OCI-LY7 (cell line): Measurements from ENCODE around the gene CXCL13. TPM values are rescaled to one million over a fixed set of nuclear protein-coding genes. Genes with fewer than 3 reads are reported as not detected.

Experiments used
- BruUV-seq: library from RNA; stranded (reverse); fragments of 400-500 nt; replicated peaks from 2 replicates; lab custom pipeline; 2021; lab: Mats Ljungman, UMichigan
- CTCF ChIA-PET: fragments of 300-600 bp; sonication (Branson Sonifier 250); formaldehyde crosslinking; loops from one replicate; lab custom pipeline; 2022; ENCODE audit warnings: antibody characterized with exemption; ENCODE audit not compliant: unreplicated experiment; lab: Charles Lee
- POLR2A ChIA-PET: fragments of 300-600 bp; sonication (Branson Sonifier 250); formaldehyde crosslinking; loops from one replicate; lab custom pipeline; 2022; ENCODE audit warnings: antibody characterized with exemption; lab: Charles Lee
- DNase-seq: peaks from one replicate; pipeline ENCODE4 v3.0.0-alpha.2; 2015; ENCODE audit warnings: low spot score
- H2AFZ ChIP-seq: fragments of 200-600 bp; sonication (generic), shearing (Covaris generic); 2 replicates; pipeline ENCODE4 v1.6.1; 2014; ENCODE audit warnings: mild to moderate bottlenecking, antibody characterized with exemption, low read length, moderate library complexity
- H3K27ac ChIP-seq: fragments of 200-600 bp; sonication (generic); 2 replicates; pipeline ENCODE4 v1.5.1; 2014; ENCODE audit warnings: mixed run types, low read depth, mild to moderate bottlenecking, moderate library complexity, low read length, inconsistent platforms; ENCODE audit not compliant: poor library complexity, severe bottlenecking
- H3K36me3 ChIP-seq: fragments of 200-600 bp; sonication (generic); 2 replicates; pipeline ENCODE4 v1.6.1; 2014; ENCODE audit warnings: mild to moderate bottlenecking, antibody characterized with exemption, low read length, moderate library complexity, mixed read lengths; ENCODE audit not compliant: insufficient read depth
- H3K4me1 ChIP-seq: fragments of 200-600 bp; sonication (generic); 2 replicates; pipeline ENCODE4 v1.5.1; 2014; ENCODE audit warnings: mild to moderate bottlenecking, low read length; ENCODE audit not compliant: insufficient read depth, poor library complexity, severe bottlenecking
- H3K4me2 ChIP-seq: fragments of 200-600 bp; sonication (generic); 2 replicates; pipeline ENCODE4 v1.6.1; 2014; ENCODE audit warnings: mild to moderate bottlenecking, low read length
- H3K4me3 ChIP-seq: fragments of 200-600 bp; sonication (generic); 2 replicates; pipeline ENCODE4 v1.5.1; 2014; ENCODE audit warnings: mild to moderate bottlenecking, low read depth, low read length; ENCODE audit not compliant: poor library complexity, severe bottlenecking
- H3K79me2 ChIP-seq: fragments of 200-600 bp; sonication (generic); 2 replicates; pipeline ENCODE4 v1.6.1; 2016; ENCODE audit warnings: low read depth, mild to moderate bottlenecking, low read length, moderate library complexity, mixed read lengths; ENCODE audit not compliant: insufficient read depth
- H3K9me2 ChIP-seq: fragments of 200-600 bp; sonication (generic); 2 replicates; pipeline ENCODE4 v1.6.1; 2016; ENCODE audit warnings: mild to moderate bottlenecking, low read length, mixed read lengths; ENCODE audit not compliant: insufficient read depth
- H3K9me3 ChIP-seq: fragments of 200-600 bp; sonication (generic); 2 replicates; pipeline ENCODE4 v1.6.1; 2014; ENCODE audit warnings: mild to moderate bottlenecking, mixed run types, low read length, mixed read lengths
- H4K20me1 ChIP-seq: fragments of 200-600 bp; sonication (generic); 2 replicates; pipeline ENCODE4 v1.6.1; 2014; ENCODE audit warnings: mild to moderate bottlenecking, antibody characterized with exemption, low read length, moderate library complexity, mixed read lengths; ENCODE audit not compliant: insufficient read depth
- EZH2phosphoT487 ChIP-seq: fragments of 200-600 bp; sonication (generic); IDR thresholded peaks from 2 replicates; pipeline ENCODE4 v1.6.1; 2018; ENCODE audit warnings: low read depth, borderline replicate concordance, mild to moderate bottlenecking, mixed run types, antibody characterized with exemption, low read length, moderate library complexity, mixed read lengths
- intact Hi-C: fragments of 100-400 bp; cut with micrococcal nuclease; formaldehyde crosslinking; loops from one replicate; pipeline ENCODE4 v1.10.0; 2022; ENCODE audit not compliant: unreplicated experiment
- total RNA-seq, 2 experiments: library from RNA; depleted of rRNA in 1 of 2; stranded (reverse); fragments of >200 nt in 1 of 2; shearing (Covaris generic) in 1 of 2; gene quantifications; 2 replicates each; pipeline ENCODE4 v1.2.3, GENCODE V29; 2014 to 2022
- TF ChIP-seq, protein P1 (sequence below): fragments of 200-600 bp; sonication (generic); conservative IDR thresholded peaks from 2 replicates; pipeline ENCODE4 v1.5.1; 2014; ENCODE audit warnings: mild to moderate bottlenecking, antibody characterized with exemption, low read length, moderate library complexity, mixed read lengths

Gene CXCL13
- total RNA-seq, 2 experiments from 2014 or later, result not detected

DNA sequence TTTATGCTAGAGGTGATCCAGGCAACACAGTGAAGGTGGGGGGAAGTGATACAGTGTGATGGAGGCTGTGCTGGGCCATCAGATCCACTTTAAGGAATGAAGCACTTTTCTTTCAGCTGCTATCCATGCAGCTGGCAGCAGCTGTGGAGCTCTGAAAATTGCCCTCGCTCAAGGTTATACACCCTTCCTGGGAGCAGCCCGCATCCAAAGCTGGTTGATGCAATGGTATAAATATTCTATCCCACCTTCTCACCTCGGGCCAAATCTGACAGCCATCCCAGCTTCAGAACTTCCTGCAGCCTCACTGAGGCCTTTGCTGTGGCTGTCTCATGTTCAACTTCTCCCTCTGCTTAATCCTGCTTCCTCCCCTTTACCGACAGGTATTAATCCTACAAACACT lies 18.6 kb downstream of the CXCL13 start:
- Histone ChIP-seq H3K9me3 (no peaks in the 10 kb centered on the region), H3K36me3 (no peaks in the 10 kb centered on the region), H2AFZ (no peak overlapping the region), H3K27ac (no peak overlapping the region), H3K4me1 (no peaks in the 10 kb centered on the region), H4K20me1 (no peaks in the 10 kb centered on the region), H3K4me2 (no peak overlapping the region), H3K9me2 (no peaks in the 10 kb centered on the region), H3K4me3 (no peak overlapping the region), H3K79me2 (no peaks in the 10 kb centered on the region)
- BruUV-seq, result no TSS peak
- ChIA-PET CTCF (no interaction called here), POLR2A (no interaction called here)
- intact Hi-C loops, result no loop called here
- TF ChIP-seq, protein P1, sequence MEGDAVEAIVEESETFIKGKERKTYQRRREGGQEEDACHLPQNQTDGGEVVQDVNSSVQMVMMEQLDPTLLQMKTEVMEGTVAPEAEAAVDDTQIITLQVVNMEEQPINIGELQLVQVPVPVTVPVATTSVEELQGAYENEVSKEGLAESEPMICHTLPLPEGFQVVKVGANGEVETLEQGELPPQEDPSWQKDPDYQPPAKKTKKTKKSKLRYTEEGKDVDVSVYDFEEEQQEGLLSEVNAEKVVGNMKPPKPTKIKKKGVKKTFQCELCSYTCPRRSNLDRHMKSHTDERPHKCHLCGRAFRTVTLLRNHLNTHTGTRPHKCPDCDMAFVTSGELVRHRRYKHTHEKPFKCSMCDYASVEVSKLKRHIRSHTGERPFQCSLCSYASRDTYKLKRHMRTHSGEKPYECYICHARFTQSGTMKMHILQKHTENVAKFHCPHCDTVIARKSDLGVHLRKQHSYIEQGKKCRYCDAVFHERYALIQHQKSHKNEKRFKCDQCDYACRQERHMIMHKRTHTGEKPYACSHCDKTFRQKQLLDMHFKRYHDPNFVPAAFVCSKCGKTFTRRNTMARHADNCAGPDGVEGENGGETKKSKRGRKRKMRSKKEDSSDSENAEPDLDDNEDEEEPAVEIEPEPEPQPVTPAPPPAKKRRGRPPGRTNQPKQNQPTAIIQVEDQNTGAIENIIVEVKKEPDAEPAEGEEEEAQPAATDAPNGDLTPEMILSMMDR, result no peak
- no peak for TF ChIP-seq EZH2phosphoT487
- DNase-seq, result no peak

DNA sequence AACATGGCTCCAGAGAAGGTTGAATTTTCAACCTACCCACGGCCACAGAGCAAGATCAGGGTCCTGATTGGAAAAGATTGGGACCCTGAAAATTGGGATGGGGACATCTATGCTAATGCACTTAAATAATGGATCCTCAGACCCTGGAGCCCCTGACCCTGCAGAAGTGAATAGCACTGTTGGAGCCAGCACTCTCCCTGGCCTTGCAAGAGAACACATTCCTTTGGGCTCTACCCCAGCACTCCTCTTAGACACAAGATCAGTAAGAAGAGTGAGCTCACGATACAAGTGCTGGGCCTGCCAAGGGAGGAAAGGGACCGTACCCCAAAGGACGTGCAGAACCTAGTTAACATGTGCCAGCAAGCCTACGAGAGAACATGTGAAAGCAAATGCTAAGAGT lies 19.9 kb downstream of the CXCL13 start:
- no TSS peak for BruUV-seq
- Histone ChIP-seq H3K9me3 (no peaks in the 10 kb centered on the region), H2AFZ (no peak overlapping the region), H3K4me3 (no peak overlapping the region), H3K9me2 (no peaks in the 10 kb centered on the region), H3K4me2 (no peak overlapping the region), H3K36me3 (no peaks in the 10 kb centered on the region), H3K27ac (no peak overlapping the region), H4K20me1 (no peaks in the 10 kb centered on the region), H3K79me2 (no peaks in the 10 kb centered on the region), H3K4me1 (no peaks in the 10 kb centered on the region)
- intact Hi-C loops, result no loop called here
- ChIA-PET POLR2A (no interaction called here), CTCF (no interaction called here)
- no peak for DNase-seq
- TF ChIP-seq EZH2phosphoT487, result no peak
- TF ChIP-seq, protein P1, result no peak

DNA sequence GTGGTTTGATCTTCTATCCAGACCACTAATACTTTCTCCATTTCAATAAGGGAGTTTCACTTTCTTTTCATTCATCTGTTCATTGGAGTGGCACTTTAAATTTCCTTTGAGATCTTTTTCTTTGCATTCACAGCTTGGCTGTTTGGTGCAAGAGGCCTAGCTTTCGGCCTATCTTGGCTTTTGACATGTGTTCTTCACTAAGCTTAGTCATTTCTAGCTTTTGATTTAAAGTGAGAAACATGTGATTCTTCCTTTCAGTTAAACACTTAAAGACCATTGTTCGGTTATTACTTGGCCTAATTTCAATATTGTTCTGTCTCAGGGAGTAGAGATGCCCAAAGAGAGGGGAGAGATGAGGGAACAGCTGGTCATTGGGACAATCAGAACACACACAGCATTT lies 24.3 kb downstream of the CXCL13 start:
- CTCF ChIA-PET, result no interaction called here
- H3K4me3 ChIP-seq, result no peak overlapping the region
- no peak overlapping the region for H3K4me2 ChIP-seq
- TF ChIP-seq, protein P1, result no peak
- TF ChIP-seq EZH2phosphoT487, result no peak
- DNase-seq, result no peak
- H3K27ac ChIP-seq, result no peak overlapping the region
- no peaks in the 10 kb centered on the region for H3K36me3 ChIP-seq
- BruUV-seq, result no TSS peak
- POLR2A ChIA-PET, result interaction anchor here (0.6 to 1.4 kb wide), 2 partner anchors 129 to 232 kb away, joined by 3 to 4 read pairs; partner anchors contain the start of gene MRPL1
- no peak overlapping the region for H2AFZ ChIP-seq
- H4K20me1 ChIP-seq, result no peaks in the 10 kb centered on the region
- H3K79me2 ChIP-seq, result no peaks in the 10 kb centered on the region
- intact Hi-C loops, result no loop called here
- no peaks in the 10 kb centered on the region for H3K9me2 ChIP-seq
- no peaks in the 10 kb centered on the region for H3K4me1 ChIP-seq
- H3K9me3 ChIP-seq, result no peaks in the 10 kb centered on the region
